ENCODE results near the gene NOTCH2NLA. TPM values are rescaled to one million over a fixed set of nuclear protein-coding genes. Genes with fewer than 3 reads are reported as not detected.
A peak's percentile ranks its signal among the peaks of the same experiment; 100 is the strongest.
"Not testable (repeated sequence)": the region's sequence is repeated elsewhere in the genome, so short reads cannot be mapped to it uniquely, and the experiment has no call there.

The NOTCH2NLA gene
- total RNA-seq (2014; rRNA removed; shearing (Covaris generic); ENCODE audit: low replicate concordance), result 5.2 and 24.3 TPM in 2 replicates

- DNase-seq, result peak; percentile 26
- H3K4me3 ChIP-seq, result peak within 1 kb of the TSS; percentile 68
- H3K36me3 ChIP-seq, H3K9me3 ChIP-seq, H3K27me3 ChIP-seq: not testable (repeated sequence)
Measured at GRCh38 chr1:146228710-146229477, at the start of gene NOTCH2NLA. Gene NOTCH2NLA (minus strand): TSS chr1:146229021. CDS start chr1:146189337, 39,684 bp downstream.

GRCh38 chr1:146278346-146278745 is 49.5 kb upstream of the NOTCH2NLA start:
- H3K27me3 ChIP-seq, H3K36me3 ChIP-seq, DNase-seq, H3K4me3 ChIP-seq, H3K9me3 ChIP-seq: not testable (repeated sequence)

GRCh38 chr1:146277087-146277486 is 48.3 kb upstream of the NOTCH2NLA start:
- H3K4me3 ChIP-seq, H3K27me3 ChIP-seq, H3K9me3 ChIP-seq, DNase-seq, H3K36me3 ChIP-seq: not testable (repeated sequence)

GRCh38 chr1:146274083-146274482 is 45.3 kb upstream of the NOTCH2NLA start:
- not testable (repeated sequence) for H3K36me3 ChIP-seq, H3K27me3 ChIP-seq, H3K9me3 ChIP-seq, H3K4me3 ChIP-seq, DNase-seq

GRCh38 chr1:146273194-146273593 is 44.4 kb upstream of the NOTCH2NLA start:
- not testable (repeated sequence) for H3K4me3 ChIP-seq, H3K36me3 ChIP-seq, DNase-seq, H3K27me3 ChIP-seq, H3K9me3 ChIP-seq

GRCh38 chr1:146272734-146273133 is 43.9 kb upstream of the NOTCH2NLA start:
- not testable (repeated sequence) for H3K4me3 ChIP-seq, H3K36me3 ChIP-seq, H3K27me3 ChIP-seq, H3K9me3 ChIP-seq, DNase-seq

GRCh38 chr1:146271977-146272376 is 43.2 kb upstream of the NOTCH2NLA start:
- H3K36me3 ChIP-seq, H3K9me3 ChIP-seq, H3K27me3 ChIP-seq, DNase-seq, H3K4me3 ChIP-seq: not testable (repeated sequence)

GRCh38 chr1:146270129-146270528 is 41.3 kb upstream of the NOTCH2NLA start:
- H3K27me3 ChIP-seq, H3K36me3 ChIP-seq, DNase-seq, H3K4me3 ChIP-seq, H3K9me3 ChIP-seq: not testable (repeated sequence)

- H3K36me3 ChIP-seq, H3K27me3 ChIP-seq, H3K9me3 ChIP-seq, H3K4me3 ChIP-seq, DNase-seq: not testable (repeated sequence)
Measured at GRCh38 chr1:146266179-146266748, 37.4 kb upstream of the NOTCH2NLA start.

GRCh38 chr1:146264761-146265160 is 35.9 kb upstream of the NOTCH2NLA start:
- H3K4me3 ChIP-seq, DNase-seq, H3K27me3 ChIP-seq, H3K9me3 ChIP-seq, H3K36me3 ChIP-seq: not testable (repeated sequence)

GRCh38 chr1:146260006-146260730 is 31.3 kb upstream of the NOTCH2NLA start:
- not testable (repeated sequence) for H3K4me3 ChIP-seq, DNase-seq, H3K27me3 ChIP-seq, H3K9me3 ChIP-seq, H3K36me3 ChIP-seq

GRCh38 chr1:146257992-146258552 is 29.3 kb upstream of the NOTCH2NLA start:
- not testable (repeated sequence) for H3K36me3 ChIP-seq, H3K4me3 ChIP-seq, H3K27me3 ChIP-seq, DNase-seq, H3K9me3 ChIP-seq

GRCh38 chr1:146254569-146255197 is 25.9 kb upstream of the NOTCH2NLA start:
- H3K4me3 ChIP-seq, DNase-seq, H3K27me3 ChIP-seq, H3K9me3 ChIP-seq, H3K36me3 ChIP-seq: not testable (repeated sequence)

- not testable (repeated sequence) for H3K36me3 ChIP-seq, H3K9me3 ChIP-seq, H3K27me3 ChIP-seq, DNase-seq, H3K4me3 ChIP-seq
Measured at GRCh38 chr1:146253249-146253855, 24.5 kb upstream of the NOTCH2NLA start.

GRCh38 chr1:146251523-146251922 is 22.7 kb upstream of the NOTCH2NLA start:
- not testable (repeated sequence) for H3K36me3 ChIP-seq, H3K9me3 ChIP-seq, DNase-seq, H3K27me3 ChIP-seq, H3K4me3 ChIP-seq

- H3K36me3 ChIP-seq, H3K9me3 ChIP-seq, H3K27me3 ChIP-seq, H3K4me3 ChIP-seq, DNase-seq: not testable (repeated sequence)
Measured at GRCh38 chr1:146248643-146249042, 19.8 kb upstream of the NOTCH2NLA start.

GRCh38 chr1:146236626-146237025 is 7.8 kb upstream of the NOTCH2NLA start:
- DNase-seq, H3K9me3 ChIP-seq, H3K4me3 ChIP-seq, H3K27me3 ChIP-seq, H3K36me3 ChIP-seq: not testable (repeated sequence)

Data from MG63 (cell line).